G401 (cell line): ENCODE results near the gene FHL3. TPM values are rescaled to one million over a fixed set of nuclear protein-coding genes. Genes with fewer than 3 reads are reported as not detected.
"Not testable (repeated sequence)": the region's sequence is repeated elsewhere in the genome, so short reads cannot be mapped to it uniquely, and the experiment has no call there.

Source experiments
- DNase-seq: peaks from one replicate; pipeline ENCODE4 v3.0.0-alpha.2; 2015; ENCODE audit warnings: low spot score
- in situ Hi-C: cut with HindIII; loops from 2 replicates; pipeline ENCODE4 v1.10.0; 2016; ENCODE audit warnings: low sequenced_read_pairs, mixed read lengths
- total RNA-seq: library from RNA; depleted of rRNA; stranded (reverse); fragments of >200 nt; shearing (Covaris generic); gene quantifications from 2 replicates; pipeline ENCODE4 v1.2.3, GENCODE V29; 2014

FHL3 gene
- total RNA-seq, 1 experiment from 2014 or later = 7.9 TPM

- in situ Hi-C loops = no loop called here
- no peak for DNase-seq
These were observed 7.1 kb downstream of the FHL3 start for GRCh38 chr1:37998089-37998808.

GRCh38 chr1:37997256-37998088 lies 7.8 kb downstream of the FHL3 start:
- no peak for DNase-seq
- in situ Hi-C loops = no loop called here

- no peak for DNase-seq
- in situ Hi-C loops = no loop called here
These were observed 9.5 kb downstream of the FHL3 start for GRCh38 chr1:37995751-37996345.

GRCh38 chr1:37994886-37995566 lies 10.3 kb downstream of the FHL3 start:
- in situ Hi-C loops = no loop called here
- DNase-seq = no peak

- peak; percentile 49 for DNase-seq
- in situ Hi-C loops = no loop called here
These were observed 15.9 kb downstream of the FHL3 start for GRCh38 chr1:37989361-37989930.

DNA sequence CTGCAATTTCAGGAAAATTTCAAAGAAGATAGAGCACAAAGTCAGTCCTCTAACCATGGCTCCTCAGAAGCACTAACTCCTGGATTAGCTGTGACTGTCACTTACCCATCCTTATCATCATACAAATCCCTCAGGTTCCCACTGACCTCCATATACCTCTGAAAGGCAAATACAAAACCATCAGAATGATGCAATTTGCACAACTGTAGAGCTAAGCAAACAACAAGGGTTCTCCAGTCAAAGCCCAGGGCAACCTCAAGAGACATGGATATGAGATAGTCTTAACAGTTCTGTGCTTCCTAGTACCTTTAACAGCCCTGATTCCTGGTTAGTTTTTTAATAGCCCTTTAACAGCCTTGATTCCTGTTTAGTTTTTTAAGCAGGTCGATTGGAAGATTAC lies 17.6 kb downstream of the FHL3 start:
- in situ Hi-C loops = no loop called here
- DNase-seq = no peak

GRCh38 chr1:37983546-37983945 lies 21.8 kb downstream of the FHL3 start:
- DNase-seq = no peak
- in situ Hi-C loops = no loop called here

DNA sequence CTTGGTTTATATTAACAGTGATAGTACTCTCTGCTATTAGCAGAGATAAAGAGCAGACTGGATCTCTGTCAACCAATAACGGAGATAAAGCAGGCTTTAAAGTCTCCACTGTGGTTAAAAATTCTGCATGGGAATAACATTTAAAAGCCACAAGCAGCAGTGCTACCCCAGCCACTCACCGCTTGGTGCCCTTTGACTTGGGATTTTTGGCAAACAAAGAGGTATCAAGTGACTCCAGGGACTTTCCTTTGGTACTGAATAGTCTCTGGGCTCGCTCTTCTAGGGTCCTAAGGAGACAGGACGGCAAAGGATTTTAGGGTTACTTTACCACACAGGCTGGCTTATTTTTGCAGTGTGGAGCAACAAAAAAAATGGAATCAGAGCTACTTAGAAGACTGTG lies 26.8 kb downstream of the FHL3 start:
- in situ Hi-C loops = no loop called here
- no peak for DNase-seq

DNA sequence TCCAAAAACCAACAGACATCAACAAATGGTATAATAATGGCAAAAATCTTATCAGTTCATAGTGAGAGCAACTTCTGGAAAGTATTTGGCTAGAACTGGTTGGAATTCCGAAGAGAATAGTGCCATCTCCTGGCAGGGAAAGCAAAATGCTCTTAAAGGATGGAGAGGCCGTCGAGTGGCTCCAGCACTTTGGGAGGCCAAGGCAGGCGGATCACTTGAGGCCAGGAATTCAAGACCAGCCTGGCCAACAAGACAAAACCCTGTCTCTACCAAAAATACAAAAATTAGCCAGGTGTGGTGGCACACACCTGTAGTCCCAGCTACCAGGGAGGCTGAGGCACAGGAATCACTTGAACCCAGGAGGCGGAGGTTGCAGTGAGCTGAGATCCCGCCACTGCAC lies 30.2 kb downstream of the FHL3 start:
- in situ Hi-C loops = not testable (repeated sequence)
- peak; percentile 70 for DNase-seq

- in situ Hi-C loops = no loop called here
These were observed 30.7 kb downstream of the FHL3 start for GRCh38 chr1:37974567-37974966.

GRCh38 chr1:37973684-37974083 lies 31.6 kb downstream of the FHL3 start:
- DNase-seq, in situ Hi-C loops: not testable (repeated sequence)

More at GRCh38 chr1:37974567-37974966, 30.7 kb downstream of the FHL3 start:
- no peak for DNase-seq

- no peak for DNase-seq
These were observed 40.0 kb downstream of the FHL3 start for GRCh38 chr1:37965301-37965700.

DNA sequence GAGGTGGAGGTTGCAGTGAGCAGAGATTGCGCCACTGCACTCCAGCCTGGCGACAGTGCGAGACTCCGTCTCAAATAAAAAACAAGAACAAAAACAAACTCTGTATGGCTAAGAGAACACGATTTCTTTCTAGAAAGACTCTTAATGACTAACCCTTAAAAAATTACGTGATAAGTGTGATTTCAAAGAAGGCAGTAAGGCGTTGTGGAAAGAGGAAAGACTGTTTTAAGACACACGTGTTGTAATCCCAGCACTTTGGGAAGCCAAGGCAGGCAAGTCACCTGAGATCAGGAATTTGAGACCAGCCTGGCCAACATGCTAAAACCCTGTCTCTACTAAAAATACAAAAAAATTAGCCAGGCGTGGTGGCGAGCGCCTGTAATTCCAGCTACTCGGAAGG lies 41.2 kb downstream of the FHL3 start:
- DNase-seq, in situ Hi-C loops: not testable (repeated sequence)

More at GRCh38 chr1:37965301-37965700, 40.0 kb downstream of the FHL3 start:
- in situ Hi-C loops = no loop called here

- DNase-seq = no peak
These were observed 46.6 kb downstream of the FHL3 start for GRCh38 chr1:37958690-37959089.

GRCh38 chr1:37955685-37956084 lies 49.6 kb downstream of the FHL3 start:
- in situ Hi-C loops = no loop called here
- DNase-seq = no peak

More at GRCh38 chr1:37958690-37959089, 46.6 kb downstream of the FHL3 start:
- in situ Hi-C loops = no loop called here

DNA sequence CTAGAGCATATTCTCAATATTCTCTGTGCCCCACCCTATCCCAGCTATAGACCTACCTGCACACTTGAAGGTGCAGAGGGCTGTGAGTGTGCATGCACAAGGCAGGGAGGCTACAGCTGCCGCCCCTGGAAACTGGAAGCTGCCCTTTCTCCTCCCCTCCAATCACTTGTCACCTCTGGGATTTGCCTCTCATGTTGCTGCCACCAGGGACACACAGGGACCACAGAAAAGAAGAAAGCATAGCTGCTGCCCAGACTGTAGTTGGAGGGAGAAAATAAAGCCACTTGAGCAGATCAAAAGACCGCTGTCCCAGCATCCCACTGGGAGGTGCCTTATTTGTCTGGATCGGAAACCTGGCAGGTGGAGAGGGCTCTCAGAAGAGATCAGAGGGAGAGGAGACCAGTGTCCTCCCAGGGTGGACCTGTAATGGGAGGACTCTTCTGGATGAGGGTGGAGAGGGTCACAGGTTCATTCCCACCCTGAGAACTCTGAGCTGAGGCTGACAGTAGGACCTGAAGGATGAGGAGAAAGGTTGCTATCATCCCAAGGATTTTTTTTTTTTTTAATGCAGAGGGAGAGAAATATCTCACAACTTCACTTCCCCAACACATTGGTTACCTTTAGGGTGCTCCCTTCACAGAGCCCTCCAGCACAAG lies 50.9 kb downstream of the FHL3 start:
- no peak for DNase-seq
- in situ Hi-C loops = no loop called here

- in situ Hi-C loops = no loop called here
- no peak for DNase-seq
These were observed 52.6 kb downstream of the FHL3 start for GRCh38 chr1:37952738-37953137.

DNA sequence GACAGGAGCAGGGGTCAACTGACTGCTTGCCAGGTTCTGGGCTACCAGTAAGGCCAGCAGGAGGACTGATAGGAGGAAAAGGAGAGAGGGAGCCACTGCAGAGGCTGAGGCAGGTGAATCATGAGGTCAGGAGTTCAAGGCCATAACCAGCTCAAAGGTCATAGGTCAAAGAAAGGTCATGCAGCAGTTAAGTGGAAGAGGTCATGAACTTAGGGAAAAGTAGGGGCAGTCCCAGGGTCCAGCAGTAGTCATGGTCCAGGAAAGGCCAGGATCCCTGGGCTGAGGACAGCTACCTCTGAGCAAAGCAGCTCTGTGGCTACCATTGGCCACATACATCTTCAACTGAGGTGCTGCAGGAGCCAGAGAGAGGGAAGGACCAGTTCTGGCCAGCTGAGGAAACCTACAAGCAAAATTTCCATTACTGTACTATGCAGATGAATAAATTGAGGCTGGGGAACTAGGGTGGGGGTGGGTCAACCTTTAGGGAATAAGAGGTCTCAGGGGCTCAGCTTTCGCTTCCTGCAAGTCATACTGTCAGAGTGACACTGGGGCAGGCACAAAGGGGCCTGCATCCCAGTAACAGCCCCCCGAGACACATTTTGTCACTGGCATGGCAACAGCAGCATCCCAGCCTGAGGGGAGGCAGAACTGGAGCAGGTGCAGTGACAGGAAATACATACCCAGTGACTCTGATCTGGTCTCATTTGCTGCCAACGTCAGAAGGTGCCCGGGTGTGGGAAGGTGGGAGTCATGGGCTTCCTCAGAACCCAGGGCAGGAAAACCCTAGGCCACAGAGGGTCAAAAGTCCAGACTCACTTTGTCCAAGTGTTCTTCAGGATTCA lies 53.3 kb downstream of the FHL3 start:
- no peak for DNase-seq
- in situ Hi-C loops = no loop called here
